PC-9 (cell line): ENCODE results near the gene LRRC28. TPM values are rescaled to one million over a fixed set of nuclear protein-coding genes. Genes with fewer than 3 reads are reported as not detected.

ENCODE experiments used
- BruUV-seq: library from RNA; stranded (reverse); fragments of 400-500 nt; replicated peaks from 2 replicates; lab custom pipeline; 2021; lab: Mats Ljungman, UMichigan
- CTCF ChIA-PET: fragments of 300-600 bp; sonication (Branson Sonifier 250); formaldehyde crosslinking; loops from one replicate; lab custom pipeline; 2022; ENCODE audit warnings: antibody characterized with exemption; lab: Charles Lee
- POLR2A ChIA-PET: fragments of 300-600 bp; sonication (Branson Sonifier 250); formaldehyde crosslinking; loops from one replicate; lab custom pipeline; 2022; ENCODE audit warnings: antibody characterized with exemption; ENCODE audit not compliant: unreplicated experiment; lab: Charles Lee
- DNase-seq, 2 experiments: peaks; one replicate each; pipeline versions ENCODE4 v3.0.0 to v3.0.0-alpha.2; 2015 to 2022; ENCODE audit warnings: mixed read lengths in 1 of 2
- H2AFZ ChIP-seq: fragments of 200-600 bp; sonication (generic); 2 replicates; pipeline ENCODE4 v1.8.1; 2017; ENCODE audit warnings: antibody characterized with exemption
- H3F3A ChIP-seq: fragments of 200-600 bp; sonication (generic); 2 replicates; pipeline ENCODE4 v1.8.1; 2017; ENCODE audit warnings: antibody characterized with exemption, mild to moderate bottlenecking, low read depth; ENCODE audit not compliant: insufficient read depth
- H3K27ac ChIP-seq: fragments of 200-600 bp; sonication (generic); 2 replicates; pipeline ENCODE4 v1.6.1; 2016; ENCODE audit warnings: mixed run types
- H3K27me3 ChIP-seq: fragments of 200-600 bp; sonication (generic); 2 replicates; pipeline ENCODE4 v1.6.1; 2016; ENCODE audit warnings: low read depth, mixed run types; ENCODE audit not compliant: insufficient read depth
- H3K36me3 ChIP-seq: fragments of 200-600 bp; sonication (generic); 2 replicates; pipeline ENCODE4 v1.6.1; 2016; ENCODE audit warnings: low read depth, mixed run types
- H3K4me1 ChIP-seq: fragments of 200-600 bp; sonication (generic); replicated peaks from 2 replicates; pipeline ENCODE4 v1.6.1; 2016; ENCODE audit warnings: mixed run types; ENCODE audit not compliant: insufficient read depth
- H3K4me2 ChIP-seq: fragments of 200-600 bp; sonication (generic); 2 replicates; pipeline ENCODE4 v1.6.1; 2017; ENCODE audit warnings: mixed run types
- H3K4me3 ChIP-seq: fragments of 200-600 bp; sonication (generic); 2 replicates; pipeline ENCODE4 v1.6.1; 2016; ENCODE audit warnings: mixed run types
- H3K79me2 ChIP-seq: fragments of 200-600 bp; sonication (generic); 2 replicates; pipeline ENCODE4 v1.6.1; 2017; ENCODE audit warnings: low read depth, mixed run types
- H3K9me2 ChIP-seq: fragments of 200-600 bp; sonication (generic); 2 replicates; pipeline ENCODE4 v1.8.1; 2017; ENCODE audit warnings: mild to moderate bottlenecking; ENCODE audit not compliant: insufficient read depth
- H3K9me3 ChIP-seq: fragments of 200-600 bp; sonication (generic); 2 replicates; pipeline ENCODE4 v1.8.1; 2016; ENCODE audit warnings: low read depth; ENCODE audit not compliant: insufficient read depth
- H4K20me1 ChIP-seq: fragments of 200-600 bp; sonication (generic); 2 replicates; pipeline ENCODE4 v1.8.1; 2017; ENCODE audit not compliant: insufficient read depth
- CTCF ChIP-seq: fragments of 200-600 bp; sonication (generic); conservative IDR thresholded peaks from 2 replicates; pipeline ENCODE4 v1.6.1; 2017; ENCODE audit warnings: mixed run types, antibody characterized with exemption, mild to moderate bottlenecking, moderate library complexity
- EZH2 ChIP-seq: fragments of 200-600 bp; sonication (generic); IDR thresholded peaks from 2 replicates; pipeline ENCODE4 v1.8.0; 2017; ENCODE audit warnings: antibody characterized with exemption, low read depth
- intact Hi-C: fragments of 100-400 bp; cut with micrococcal nuclease; formaldehyde crosslinking; loops from one replicate; pipeline ENCODE4 v1.10.0; 2022; ENCODE audit not compliant: unreplicated experiment
- total RNA-seq: library from RNA; stranded (reverse); gene quantifications from 2 replicates; pipeline ENCODE4 v1.2.3, GENCODE V29; 2021

Gene LRRC28
- total RNA-seq, 1 experiment from 2014 or later, result 13.5 TPM

- peaks cover 16% of the 10 kb centered on the region for H3K4me1 ChIP-seq
Observed at GRCh38 chr15:99320374-99321215, 69.3 kb downstream of the LRRC28 start.

GRCh38 chr15:99321468-99321867 lies 70.2 kb downstream of the LRRC28 start:
- Histone ChIP-seq H3K4me2 (no peak overlapping the region), H3K4me1 (peaks cover 16% of the 10 kb centered on the region), H3K36me3 (no peaks in the 10 kb centered on the region), H3K9me2 (no peaks in the 10 kb centered on the region), H3K79me2 (no peaks in the 10 kb centered on the region), H3K27ac (no peak overlapping the region), H2AFZ (no peak overlapping the region), H3K4me3 (no peak overlapping the region), H3K27me3 (no peaks in the 10 kb centered on the region), H3F3A (no peaks in the 10 kb centered on the region), H4K20me1 (no peaks in the 10 kb centered on the region), H3K9me3 (peaks cover 10% of the 10 kb centered on the region)
- BruUV-seq, result no TSS peak
- TF ChIP-seq CTCF (no peak), EZH2 (no peak)
- ChIA-PET POLR2A (no interaction called here), CTCF (no interaction called here)
- intact Hi-C loops, result no loop called here
- no peak for DNase-seq

More at GRCh38 chr15:99320374-99321215, 69.3 kb downstream of the LRRC28 start:
- ChIA-PET POLR2A (no interaction called here), CTCF (no interaction called here)
- Histone ChIP-seq H2AFZ (no peak overlapping the region; the same call in 1 of the 2 replicates), H3K36me3 (no peaks in the 10 kb centered on the region), H3K27ac (no peak overlapping the region), H3K79me2 (no peaks in the 10 kb centered on the region), H4K20me1 (no peaks in the 10 kb centered on the region), H3K4me3 (no peak overlapping the region), H3K9me2 (no peaks in the 10 kb centered on the region), H3K9me3 (peaks cover 8% of the 10 kb centered on the region), H3F3A (no peaks in the 10 kb centered on the region), H3K27me3 (no peaks in the 10 kb centered on the region), H3K4me2 (no peak overlapping the region)
- BruUV-seq, result no TSS peak
- intact Hi-C loops, result no loop called here
- no peak for DNase-seq
- no peak for TF ChIP-seq CTCF
- TF ChIP-seq EZH2, result no peak

- H3K4me1 ChIP-seq, result peaks cover 16% of the 10 kb centered on the region
- POLR2A ChIA-PET, result no interaction called here
- H3K27ac ChIP-seq, result peak overlapping the region; percentile 92; the same call in 1 of the 2 replicates
- H4K20me1 ChIP-seq, result no peaks in the 10 kb centered on the region
- no peaks in the 10 kb centered on the region for H3K27me3 ChIP-seq
- H2AFZ ChIP-seq, result no peak overlapping the region
- no peaks in the 10 kb centered on the region for H3K79me2 ChIP-seq
- no peak for DNase-seq
- TF ChIP-seq CTCF (no peak), EZH2 (no peak)
- H3F3A ChIP-seq, result no peaks in the 10 kb centered on the region
- intact Hi-C loops, result no loop called here
- no peaks in the 10 kb centered on the region for H3K9me2 ChIP-seq
- no peaks in the 10 kb centered on the region for H3K36me3 ChIP-seq
- CTCF ChIA-PET, result no interaction called here
- no TSS peak for BruUV-seq
- no peak overlapping the region for H3K4me2 ChIP-seq
- peaks cover 10% of the 10 kb centered on the region for H3K9me3 ChIP-seq
- H3K4me3 ChIP-seq, result no peak overlapping the region
Observed at GRCh38 chr15:99322643-99323405, 71.5 kb downstream of the LRRC28 start.
